Left renal cortex interstitium (tissue), 4 donors: ENCODE results near the gene SMIM44. TPM values are rescaled to one million over a fixed set of nuclear protein-coding genes. Genes with fewer than 3 reads are reported as not detected.
A peak's percentile ranks its signal among the peaks of the same experiment; 100 is the strongest.

ENCODE experiments used
- DNase-seq, 4 donors: peaks; one replicate each; pipeline ENCODE4 v3.0.0-alpha.2; 2013; ENCODE audit warnings: low read depth in 4 of 4, low spot score in 2 of 4, missing footprints in 1 of 4
- polyA plus RNA-seq, 4 donors: library from polyadenylated mRNA; unstranded; fragments of 120-200 nt; gene quantifications; one replicate each; pipeline ENCODE4 v1.2.1, GENCODE V29; 2013; ENCODE audit not compliant: insufficient read length in 4 of 4

SMIM44 gene
- polyA plus RNA-seq, 4 donors, result 0.28 to 0.95 TPM; not detected in 2

GRCh38 chr19:3503036-3503572 is 19.9 kb upstream of the SMIM44 start:
- DNase-seq, result no peak

- no peak for DNase-seq
These were observed 18.5 kb upstream of the SMIM44 start for GRCh38 chr19:3501780-3502179.

- peak; percentile 94 to 96 (median 96) for DNase-seq
These were observed 17.3 kb upstream of the SMIM44 start, which contains the start of gene DOHH for GRCh38 chr19:3500429-3501101. Gene DOHH, minus strand, starts transcription at chr19:3500674. Its CDS starts 3,860 bp downstream, at chr19:3496814.

GRCh38 chr19:3499738-3500428 is 16.6 kb upstream of the SMIM44 start:
- no peak for DNase-seq

- DNase-seq, result no peak
These were observed 14.7 kb upstream of the SMIM44 start for GRCh38 chr19:3497757-3498520.

- no peak for DNase-seq
These were observed 13.4 kb upstream of the SMIM44 start for GRCh38 chr19:3496392-3497273.

GRCh38 chr19:3494559-3494958 is 11.3 kb upstream of the SMIM44 start:
- DNase-seq, result no peak

GRCh38 chr19:3494051-3494450 is 10.8 kb upstream of the SMIM44 start:
- DNase-seq, result no peak

- no peak for DNase-seq
These were observed 10.4 kb upstream of the SMIM44 start for GRCh38 chr19:3493651-3494050.

- no peak for DNase-seq
These were observed 9.7 kb upstream of the SMIM44 start for GRCh38 chr19:3492919-3493318.

GRCh38 chr19:3492131-3492839 is 9.0 kb upstream of the SMIM44 start:
- DNase-seq, result no peak

- no peak for DNase-seq
These were observed 8.3 kb upstream of the SMIM44 start for GRCh38 chr19:3491396-3492119.

- DNase-seq, result no peak
These were observed 575 bp downstream of the SMIM44 start for GRCh38 chr19:3482507-3483225.

GRCh38 chr19:3481241-3482090 is 1.8 kb downstream of the SMIM44 start:
- no peak for DNase-seq

- no peak for DNase-seq
These were observed 2.7 kb downstream of the SMIM44 start, which contains the start of gene SMIM24 for GRCh38 chr19:3480383-3481091. Gene SMIM24, minus strand, starts transcription at chr19:3480525. Its CDS starts 62 bp downstream, at chr19:3480463.

GRCh38 chr19:3479834-3480215 is 3.4 kb downstream of the SMIM44 start:
- DNase-seq, result no peak
